HEK293T (cell line): Measurements from ENCODE around the gene RAB3B.

Source experiments
- CTCF ChIA-PET: fragments of 350-600 bp; formaldehyde crosslinking; extraction: SDS; loops from one replicate; lab custom pipeline; 2021; ENCODE audit warnings: antibody characterized with exemption, inconsistent platforms; lab: Yijun Ruan, JAX
- POLR2A ChIA-PET: fragments of 350-600 bp; formaldehyde crosslinking; extraction: SDS; loops from one replicate; lab custom pipeline; 2020; ENCODE audit warnings: antibody characterized with exemption, inconsistent platforms; lab: Yijun Ruan, JAX
- DNase-seq: peaks from one replicate; pipeline ENCODE4 v3.0.0; 2012; ENCODE audit warnings: mixed read lengths; ENCODE audit errors: extremely low spot score
- ARNT ChIP-seq: fragments of 450-650 bp; IDR thresholded peaks from 2 replicates; pipeline ENCODE4 v1.6.1; 2017; ENCODE audit warnings: mild to moderate bottlenecking
- BHLHE40 ChIP-seq: fragments of 450-650 bp; IDR thresholded peaks from 2 replicates; pipeline ENCODE4 v1.6.1; 2016; ENCODE audit warnings: mild to moderate bottlenecking, moderate library complexity, borderline replicate concordance
- CTBP1 ChIP-seq: fragments of 450-650 bp; IDR thresholded peaks from 2 replicates; pipeline ENCODE4 v1.6.1; 2016; ENCODE audit warnings: borderline replicate concordance
- ELF4 ChIP-seq: fragments of 450-650 bp; IDR thresholded peaks from 2 replicates; pipeline ENCODE4 v1.6.1; 2017; ENCODE audit warnings: antibody characterized with exemption
- FOXA1 ChIP-seq: fragments of 450-650 bp; IDR thresholded peaks from 2 replicates; pipeline ENCODE4 v1.6.1; 2016; ENCODE audit warnings: mild to moderate bottlenecking
- FOXK2 ChIP-seq: fragments of 450-650 bp; IDR thresholded peaks from 2 replicates; pipeline ENCODE4 v1.6.1; 2016; ENCODE audit warnings: mild to moderate bottlenecking
- FOXM1 ChIP-seq: fragments of 450-650 bp; IDR thresholded peaks from 2 replicates; pipeline ENCODE4 v1.6.1; 2017; ENCODE audit warnings: mild to moderate bottlenecking, borderline replicate concordance
- HDGF ChIP-seq: fragments of 450-650 bp; IDR thresholded peaks from 2 replicates; pipeline ENCODE4 v1.6.1; 2017; ENCODE audit warnings: antibody characterized with exemption, borderline replicate concordance
- L3MBTL2 ChIP-seq: fragments of 450-650 bp; conservative IDR thresholded peaks from 2 replicates; pipeline ENCODE4 v1.6.1; 2016; ENCODE audit warnings: mild to moderate bottlenecking
- LEF1 ChIP-seq: fragments of 450-650 bp; IDR thresholded peaks from 2 replicates; pipeline ENCODE4 v1.6.1; 2017; ENCODE audit warnings: mild to moderate bottlenecking, borderline replicate concordance
- NFRKB ChIP-seq: fragments of 450-650 bp; IDR thresholded peaks from 2 replicates; pipeline ENCODE4 v1.6.1; 2016; ENCODE audit warnings: mild to moderate bottlenecking, moderate library complexity
- SP1 ChIP-seq: fragments of 450-650 bp; IDR thresholded peaks from 2 replicates; pipeline ENCODE4 v1.6.1; 2017
- SUZ12 ChIP-seq: fragments of 450-650 bp; IDR thresholded peaks from 2 replicates; pipeline ENCODE4 v1.6.1; 2016; ENCODE audit warnings: mild to moderate bottlenecking
- TARDBP ChIP-seq: fragments of 450-650 bp; IDR thresholded peaks from 2 replicates; pipeline ENCODE4 v1.6.1; 2016
- ZNF384 ChIP-seq: fragments of 450-650 bp; IDR thresholded peaks from 2 replicates; pipeline ENCODE4 v1.6.1; 2016
- TF ChIP-seq, protein P1 (sequence below): fragments of 450-650 bp; IDR thresholded peaks from 2 replicates; pipeline ENCODE4 v1.6.1; 2016

RAB3B gene

DNA sequence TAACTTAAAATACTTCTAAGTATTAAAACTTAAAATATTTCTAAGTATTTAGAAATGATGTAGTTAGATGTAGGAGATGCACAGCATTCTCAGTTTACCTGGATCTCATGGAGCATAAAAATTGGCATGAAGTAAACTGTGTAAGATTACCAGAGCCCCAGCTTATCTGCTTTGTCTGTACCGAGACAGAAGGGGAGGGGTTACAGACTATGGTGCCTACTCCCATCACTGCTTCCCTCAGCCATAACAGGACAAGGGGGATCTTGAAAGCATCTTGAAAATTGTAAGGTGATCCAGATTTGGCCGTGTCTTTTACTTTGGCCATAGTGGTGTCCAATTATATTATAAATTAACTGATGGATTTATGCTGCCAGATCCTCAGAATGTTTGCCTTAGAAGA, 130.8 kb downstream of the RAB3B start:
- DNase-seq, result no peak
- ChIA-PET CTCF (no interaction called here), POLR2A (no interaction called here)
- TF ChIP-seq FOXM1 (no peak), ZNF384 (no peak), SP1 (no peak), NFRKB (no peak), CTBP1 (no peak), FOXK2 (no peak), ELF4 (no peak), L3MBTL2 (no peak), HDGF (no peak)
- TF ChIP-seq, protein P1, sequence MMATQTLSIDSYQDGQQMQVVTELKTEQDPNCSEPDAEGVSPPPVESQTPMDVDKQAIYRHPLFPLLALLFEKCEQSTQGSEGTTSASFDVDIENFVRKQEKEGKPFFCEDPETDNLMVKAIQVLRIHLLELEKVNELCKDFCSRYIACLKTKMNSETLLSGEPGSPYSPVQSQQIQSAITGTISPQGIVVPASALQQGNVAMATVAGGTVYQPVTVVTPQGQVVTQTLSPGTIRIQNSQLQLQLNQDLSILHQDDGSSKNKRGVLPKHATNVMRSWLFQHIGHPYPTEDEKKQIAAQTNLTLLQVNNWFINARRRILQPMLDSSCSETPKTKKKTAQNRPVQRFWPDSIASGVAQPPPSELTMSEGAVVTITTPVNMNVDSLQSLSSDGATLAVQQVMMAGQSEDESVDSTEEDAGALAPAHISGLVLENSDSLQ, result no peak

DNA sequence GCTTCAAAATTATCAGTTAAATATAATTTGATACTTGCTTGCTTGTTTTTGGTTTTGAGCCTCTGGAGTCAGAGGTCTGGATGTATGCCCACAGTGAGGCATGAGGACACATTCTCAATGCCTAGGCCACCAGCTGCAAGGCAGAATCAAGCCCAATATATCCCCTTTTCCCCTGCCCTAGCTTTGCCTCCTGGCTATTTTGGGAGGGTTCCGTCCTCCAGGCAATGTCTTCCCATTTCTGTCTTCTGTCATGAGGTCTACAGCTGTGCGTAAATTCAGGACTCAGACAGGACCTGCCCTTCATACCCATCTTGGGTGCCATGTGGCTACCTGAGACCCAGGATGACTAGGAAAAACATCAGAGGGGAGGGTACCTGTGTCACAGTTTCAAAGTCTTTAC, 131.2 kb downstream of the RAB3B start:
- no peak for DNase-seq
- POLR2A ChIA-PET, result no interaction called here
- TF ChIP-seq SP1 (no peak), FOXM1 (no peak), ELF4 (no peak), HDGF (no peak), SUZ12 (no peak)
- CTCF ChIA-PET, result interaction anchor here (0.6 kb wide), 1 partner anchor 90 kb away, joined by 3 read pairs; no protein-coding TSS in a partner anchor

DNA sequence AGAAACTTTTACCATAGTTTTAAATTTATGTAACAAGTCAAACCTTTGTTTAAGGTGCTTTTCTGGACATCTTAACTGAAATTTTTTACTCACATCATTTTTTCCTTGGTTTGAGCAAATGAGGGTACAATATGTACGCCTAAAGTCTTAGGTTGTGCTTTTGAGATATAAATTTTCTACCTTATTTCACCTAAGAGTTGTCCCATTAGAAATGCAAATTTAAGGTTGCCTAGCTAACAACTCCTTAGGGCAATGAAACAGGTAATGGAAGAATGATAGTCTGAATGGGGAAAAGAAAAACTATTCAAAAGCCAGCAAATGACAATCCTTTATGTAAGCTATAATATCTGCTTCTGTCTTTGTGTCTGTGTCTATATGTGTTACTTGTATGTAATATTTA, 131.6 kb downstream of the RAB3B start:
- POLR2A ChIA-PET, result no interaction called here
- TF ChIP-seq BHLHE40 (no peak), ELF4 (no peak), FOXM1 (no peak), NFRKB (no peak), HDGF (no peak), L3MBTL2 (no peak), ZNF384 (no peak), LEF1 (no peak), FOXA1 (no peak), SUZ12 (no peak), TARDBP (no peak), ARNT (no peak), SP1 (no peak), FOXK2 (no peak), CTBP1 (no peak)
- CTCF ChIA-PET, result interaction anchor here (0.6 kb wide), 1 partner anchor 90 kb away, joined by 3 read pairs; no protein-coding TSS in a partner anchor
- DNase-seq, result no peak
